ENCODE data around the gene RELA.

The RELA gene

GRCh38 chr11:65611028-65611757 is 51.5 kb downstream of the RELA start:
- DNase-seq: no peak

GRCh38 chr11:65610404-65610803 is 52.3 kb downstream of the RELA start:
- no peak for DNase-seq

GRCh38 chr11:65609665-65610064 is 53.1 kb downstream of the RELA start:
- DNase-seq: no peak

- no peak for DNase-seq
These were observed 53.5 kb downstream of the RELA start for GRCh38 chr11:65609229-65609628.

GRCh38 chr11:65607614-65608426 is 54.9 kb downstream of the RELA start:
- no peak for DNase-seq

- DNase-seq: no peak
These were observed 55.7 kb downstream of the RELA start for GRCh38 chr11:65606876-65607613.

- DNase-seq: no peak
These were observed 58.5 kb downstream of the RELA start for GRCh38 chr11:65604258-65604657.

Data from NCI-H510A (cell line).